ENCODE measurements around the gene SLC14A1.

DNA sequence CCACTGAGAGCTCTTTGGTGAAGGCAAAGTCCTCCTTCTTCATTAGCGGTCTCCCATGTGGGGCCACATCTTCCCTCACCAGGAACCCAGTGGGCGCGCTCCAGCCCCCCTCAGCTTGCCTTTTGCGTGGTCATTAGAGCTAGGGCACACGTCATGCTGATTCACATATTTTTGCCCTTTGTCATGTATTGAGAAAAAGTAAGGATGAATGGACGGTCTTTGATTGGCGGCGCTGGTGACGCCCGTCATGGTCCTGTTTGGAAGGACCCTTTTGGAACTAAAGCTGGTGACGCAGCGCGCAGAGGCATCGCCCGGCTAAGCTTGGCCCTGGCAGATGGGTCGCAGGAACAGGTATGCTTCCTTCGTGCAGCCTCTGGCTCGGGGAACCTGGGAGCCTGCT, 3.1 kb downstream of the SLC14A1 start:
- TF ChIP-seq GATA2 (IDR thresholded peaks at IDR 0.05; ENCODE audit: low read depth, low read length) (no peak), GATA3 (IDR thresholded peaks at IDR 0.05; ENCODE audit: low read depth, low read length) (no peak)
